ENCODE data around the gene EBP.

DNA sequence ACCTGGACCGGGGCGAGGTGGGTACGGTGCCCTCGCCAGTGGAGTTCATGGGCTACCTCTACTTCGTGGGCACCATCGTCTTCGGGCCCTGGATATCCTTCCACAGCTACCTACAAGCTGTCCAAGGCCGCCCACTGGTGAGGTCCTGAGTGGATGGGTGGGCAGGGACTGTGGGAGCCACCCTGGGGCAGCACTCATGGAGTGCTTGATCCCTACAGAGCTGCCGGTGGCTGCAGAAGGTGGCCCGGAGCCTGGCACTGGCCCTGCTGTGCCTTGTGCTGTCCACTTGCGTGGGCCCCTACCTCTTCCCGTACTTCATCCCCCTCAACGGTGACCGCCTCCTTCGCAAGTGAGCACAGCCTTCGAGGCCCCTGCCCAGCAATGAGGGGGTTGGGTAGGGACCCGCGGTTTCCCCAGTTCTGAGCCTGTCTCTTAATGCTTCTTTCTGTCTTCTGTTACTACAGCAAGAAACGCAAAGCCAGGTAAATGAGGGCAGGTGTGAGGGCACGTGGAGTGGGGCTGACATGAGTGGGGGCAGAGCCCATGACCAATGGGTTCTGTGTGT lies 9.2 kb upstream of the EBP start:
- TF ChIP-seq CTCF (IDR thresholded peaks at IDR 0.05; ENCODE audit: poor library complexity, severe bottlenecking) = no peak
- no peak for TF ChIP-seq EZH2 (IDR thresholded peaks at IDR 0.05; ENCODE audit: borderline replicate concordance, insufficient read depth, low read length, poor library complexity, severe bottlenecking)
- TF ChIP-seq EP300 (conservative IDR thresholded peaks at IDR 0.05; ENCODE audit: poor library complexity, severe bottlenecking) = no peak
- no peak for TF ChIP-seq POLR2AphosphoS5 (IDR thresholded peaks at IDR 0.05)
- TF ChIP-seq, protein P1, sequence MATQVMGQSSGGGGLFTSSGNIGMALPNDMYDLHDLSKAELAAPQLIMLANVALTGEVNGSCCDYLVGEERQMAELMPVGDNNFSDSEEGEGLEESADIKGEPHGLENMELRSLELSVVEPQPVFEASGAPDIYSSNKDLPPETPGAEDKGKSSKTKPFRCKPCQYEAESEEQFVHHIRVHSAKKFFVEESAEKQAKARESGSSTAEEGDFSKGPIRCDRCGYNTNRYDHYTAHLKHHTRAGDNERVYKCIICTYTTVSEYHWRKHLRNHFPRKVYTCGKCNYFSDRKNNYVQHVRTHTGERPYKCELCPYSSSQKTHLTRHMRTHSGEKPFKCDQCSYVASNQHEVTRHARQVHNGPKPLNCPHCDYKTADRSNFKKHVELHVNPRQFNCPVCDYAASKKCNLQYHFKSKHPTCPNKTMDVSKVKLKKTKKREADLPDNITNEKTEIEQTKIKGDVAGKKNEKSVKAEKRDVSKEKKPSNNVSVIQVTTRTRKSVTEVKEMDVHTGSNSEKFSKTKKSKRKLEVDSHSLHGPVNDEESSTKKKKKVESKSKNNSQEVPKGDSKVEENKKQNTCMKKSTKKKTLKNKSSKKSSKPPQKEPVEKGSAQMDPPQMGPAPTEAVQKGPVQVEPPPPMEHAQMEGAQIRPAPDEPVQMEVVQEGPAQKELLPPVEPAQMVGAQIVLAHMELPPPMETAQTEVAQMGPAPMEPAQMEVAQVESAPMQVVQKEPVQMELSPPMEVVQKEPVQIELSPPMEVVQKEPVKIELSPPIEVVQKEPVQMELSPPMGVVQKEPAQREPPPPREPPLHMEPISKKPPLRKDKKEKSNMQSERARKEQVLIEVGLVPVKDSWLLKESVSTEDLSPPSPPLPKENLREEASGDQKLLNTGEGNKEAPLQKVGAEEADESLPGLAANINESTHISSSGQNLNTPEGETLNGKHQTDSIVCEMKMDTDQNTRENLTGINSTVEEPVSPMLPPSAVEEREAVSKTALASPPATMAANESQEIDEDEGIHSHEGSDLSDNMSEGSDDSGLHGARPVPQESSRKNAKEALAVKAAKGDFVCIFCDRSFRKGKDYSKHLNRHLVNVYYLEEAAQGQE (IDR thresholded peaks at IDR 0.05; ENCODE audit: borderline replicate concordance) = no peak
- TF ChIP-seq TAF1 (IDR thresholded peaks at IDR 0.05; ENCODE audit: low read depth) = no peak
- no peak for TF ChIP-seq RAD21 (conservative IDR thresholded peaks at IDR 0.05)
